HepG2 (cell line): Measurements from ENCODE around the gene ZNF24. TPM values are rescaled to one million over a fixed set of nuclear protein-coding genes. Genes with fewer than 3 reads are reported as not detected.

Source experiments
- AHR ChIP-seq: IDR thresholded peaks from 2 replicates; pipeline ENCODE4 v1.6.1; 2018; ENCODE audit warnings: missing genetic modification reagents, missing compliant biosample characterization
- HNF1B ChIP-seq: sonication (generic); formaldehyde crosslinking; IDR thresholded peaks from 2 replicates; pipeline ENCODE4 v1.5.1; 2020; ENCODE audit warnings: mild to moderate bottlenecking, moderate library complexity, missing genetic modification reagents
- KMT2B ChIP-seq: IDR thresholded peaks from 2 replicates; pipeline ENCODE4 v1.6.1; 2016; ENCODE audit warnings: missing genetic modification reagents, missing compliant biosample characterization
- SOX13 ChIP-seq, 3 experiments: fragments of 450-650 bp in 1 of 3; sonication (generic) in 1 of 3; formaldehyde crosslinking in 1 of 3; IDR thresholded peaks in 2 of 3; conservative IDR thresholded peaks in 1 of 3; 2 replicates each; pipeline versions ENCODE4 v1.5.0 to v1.6.1; 2016 to 2020; ENCODE audit warnings: antibody characterized with exemption in 1 of 3, mild to moderate bottlenecking in 1 of 3, missing compliant biosample characterization in 1 of 3, missing genetic modification reagents in 1 of 3, moderate library complexity in 1 of 3
- TFE3 ChIP-seq: IDR thresholded peaks from 2 replicates; pipeline ENCODE4 v1.6.1; 2016
- ZBTB44 ChIP-seq: sonication (generic); formaldehyde crosslinking; IDR thresholded peaks from 2 replicates; pipeline ENCODE4 v1.4.0; 2020; ENCODE audit warnings: missing genetic modification reagents
- ZFP90 ChIP-seq: sonication (generic); formaldehyde crosslinking; IDR thresholded peaks from 2 replicates; pipeline ENCODE4 v1.8.0; 2022; ENCODE audit warnings: missing genetic modification reagents, mild to moderate bottlenecking, inconsistent platforms, borderline replicate concordance
- ZNF124 ChIP-seq: sonication (generic); formaldehyde crosslinking; IDR thresholded peaks from 2 replicates; pipeline ENCODE4 v1.4.0; 2020; ENCODE audit warnings: missing genetic modification reagents
- ZNF709 ChIP-seq: sonication (generic); formaldehyde crosslinking; IDR thresholded peaks from 2 replicates; pipeline ENCODE4 v1.5.0; 2020; ENCODE audit warnings: mild to moderate bottlenecking, missing genetic modification reagents
- polyA plus RNA-seq, 8 experiments: library from polyadenylated mRNA; depleted of rRNA in 3 of 8; stranded (reverse) in 7 of 8; unstranded in 1 of 8; fragments of >200 nt; fragmentation: Illumina TruSeq in 4 of 8; extraction: Trizol in 4 of 8; gene quantifications; 2 replicates each; pipeline versions ENCODE4 v1.2.1 to v1.2.3, GENCODE V29; 2011 to 2016; ENCODE audit warnings: low read depth in 4 of 8, missing spikeins in 1 of 8, mixed read lengths in 1 of 8; ENCODE audit not compliant: insufficient read depth in 1 of 8
- total RNA-seq, 5 experiments: library from RNA; depleted of rRNA; stranded (reverse); fragments of >200 nt; fragmentation: Illumina TruSeq; extraction: Trizol; gene quantifications; 2 replicates each; pipeline ENCODE4 v1.2.3, GENCODE V29; 2016; ENCODE audit warnings: low read depth in 1 of 5
- TF ChIP-seq, protein P1 (sequence below): sonication (generic); formaldehyde crosslinking; IDR thresholded peaks from 2 replicates; pipeline ENCODE4 v1.4.0; 2020; ENCODE audit warnings: mild to moderate bottlenecking, missing genetic modification reagents
- TF ChIP-seq, protein P2 (sequence below): IDR thresholded peaks from 2 replicates; pipeline ENCODE4 v1.6.1; 2016; ENCODE audit warnings: mild to moderate bottlenecking, missing biosample characterization, missing genetic modification reagents

The ZNF24 gene
- total and polyA plus RNA-seq, 2 of the 13 experiments (the other 11 are each of a cell fraction or from before 2014, with no cell fraction given): 19.5 to 41.1 TPM

DNA sequence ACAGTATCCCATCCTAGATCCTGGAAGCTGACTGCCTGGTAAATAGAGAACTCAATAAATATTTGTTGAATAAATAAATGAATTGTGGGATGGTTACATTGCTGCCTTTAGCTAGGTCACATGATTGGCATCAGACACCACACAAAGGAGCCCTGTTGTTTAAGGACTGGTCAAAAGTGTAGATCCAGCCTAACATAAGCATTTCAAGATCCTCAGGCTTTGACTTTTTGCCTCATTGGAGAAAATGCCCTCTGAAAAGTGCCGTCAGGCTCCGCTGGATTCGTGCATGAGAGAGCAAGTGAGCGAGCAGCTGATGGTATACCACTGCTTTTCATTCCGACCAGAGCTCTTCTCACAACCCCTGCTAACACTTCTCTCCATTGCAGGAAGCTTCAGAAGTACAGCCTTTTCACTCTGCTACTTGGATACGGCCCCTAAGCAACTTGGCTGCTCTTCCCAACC, 1.3 kb upstream of the ZNF24 start (continued):
- TF ChIP-seq HNF1B (CRISPR knock-in tag) (peak; percentile 50; the same call in 1 of the 2 replicates), ZBTB44 (CRISPR knock-in tag) (no peak), AHR (CRISPR knock-in tag) (no peak), ZNF124 (CRISPR knock-in tag) (no peak), SOX13 (IDR thresholded peaks at IDR 0.05) (no peak), SOX13 (CRISPR knock-in tag; conservative IDR thresholded peaks at IDR 0.05 in 1 of 2, IDR thresholded peaks at IDR 0.05 in 1 of 2) (peak in 1 of 2 experiments; percentile 40; a peak in 1 of 4 replicates), ZNF709 (CRISPR knock-in tag) (no peak), KMT2B (CRISPR knock-in tag) (0 out of 2 replicates have a peak, but pooled peaks have one; percentile 33), ZFP90 (CRISPR knock-in tag) (no peak), TFE3 (CRISPR knock-in tag) (peak; percentile 75; the same call in 1 of the 2 replicates)
- TF ChIP-seq, protein P1, sequence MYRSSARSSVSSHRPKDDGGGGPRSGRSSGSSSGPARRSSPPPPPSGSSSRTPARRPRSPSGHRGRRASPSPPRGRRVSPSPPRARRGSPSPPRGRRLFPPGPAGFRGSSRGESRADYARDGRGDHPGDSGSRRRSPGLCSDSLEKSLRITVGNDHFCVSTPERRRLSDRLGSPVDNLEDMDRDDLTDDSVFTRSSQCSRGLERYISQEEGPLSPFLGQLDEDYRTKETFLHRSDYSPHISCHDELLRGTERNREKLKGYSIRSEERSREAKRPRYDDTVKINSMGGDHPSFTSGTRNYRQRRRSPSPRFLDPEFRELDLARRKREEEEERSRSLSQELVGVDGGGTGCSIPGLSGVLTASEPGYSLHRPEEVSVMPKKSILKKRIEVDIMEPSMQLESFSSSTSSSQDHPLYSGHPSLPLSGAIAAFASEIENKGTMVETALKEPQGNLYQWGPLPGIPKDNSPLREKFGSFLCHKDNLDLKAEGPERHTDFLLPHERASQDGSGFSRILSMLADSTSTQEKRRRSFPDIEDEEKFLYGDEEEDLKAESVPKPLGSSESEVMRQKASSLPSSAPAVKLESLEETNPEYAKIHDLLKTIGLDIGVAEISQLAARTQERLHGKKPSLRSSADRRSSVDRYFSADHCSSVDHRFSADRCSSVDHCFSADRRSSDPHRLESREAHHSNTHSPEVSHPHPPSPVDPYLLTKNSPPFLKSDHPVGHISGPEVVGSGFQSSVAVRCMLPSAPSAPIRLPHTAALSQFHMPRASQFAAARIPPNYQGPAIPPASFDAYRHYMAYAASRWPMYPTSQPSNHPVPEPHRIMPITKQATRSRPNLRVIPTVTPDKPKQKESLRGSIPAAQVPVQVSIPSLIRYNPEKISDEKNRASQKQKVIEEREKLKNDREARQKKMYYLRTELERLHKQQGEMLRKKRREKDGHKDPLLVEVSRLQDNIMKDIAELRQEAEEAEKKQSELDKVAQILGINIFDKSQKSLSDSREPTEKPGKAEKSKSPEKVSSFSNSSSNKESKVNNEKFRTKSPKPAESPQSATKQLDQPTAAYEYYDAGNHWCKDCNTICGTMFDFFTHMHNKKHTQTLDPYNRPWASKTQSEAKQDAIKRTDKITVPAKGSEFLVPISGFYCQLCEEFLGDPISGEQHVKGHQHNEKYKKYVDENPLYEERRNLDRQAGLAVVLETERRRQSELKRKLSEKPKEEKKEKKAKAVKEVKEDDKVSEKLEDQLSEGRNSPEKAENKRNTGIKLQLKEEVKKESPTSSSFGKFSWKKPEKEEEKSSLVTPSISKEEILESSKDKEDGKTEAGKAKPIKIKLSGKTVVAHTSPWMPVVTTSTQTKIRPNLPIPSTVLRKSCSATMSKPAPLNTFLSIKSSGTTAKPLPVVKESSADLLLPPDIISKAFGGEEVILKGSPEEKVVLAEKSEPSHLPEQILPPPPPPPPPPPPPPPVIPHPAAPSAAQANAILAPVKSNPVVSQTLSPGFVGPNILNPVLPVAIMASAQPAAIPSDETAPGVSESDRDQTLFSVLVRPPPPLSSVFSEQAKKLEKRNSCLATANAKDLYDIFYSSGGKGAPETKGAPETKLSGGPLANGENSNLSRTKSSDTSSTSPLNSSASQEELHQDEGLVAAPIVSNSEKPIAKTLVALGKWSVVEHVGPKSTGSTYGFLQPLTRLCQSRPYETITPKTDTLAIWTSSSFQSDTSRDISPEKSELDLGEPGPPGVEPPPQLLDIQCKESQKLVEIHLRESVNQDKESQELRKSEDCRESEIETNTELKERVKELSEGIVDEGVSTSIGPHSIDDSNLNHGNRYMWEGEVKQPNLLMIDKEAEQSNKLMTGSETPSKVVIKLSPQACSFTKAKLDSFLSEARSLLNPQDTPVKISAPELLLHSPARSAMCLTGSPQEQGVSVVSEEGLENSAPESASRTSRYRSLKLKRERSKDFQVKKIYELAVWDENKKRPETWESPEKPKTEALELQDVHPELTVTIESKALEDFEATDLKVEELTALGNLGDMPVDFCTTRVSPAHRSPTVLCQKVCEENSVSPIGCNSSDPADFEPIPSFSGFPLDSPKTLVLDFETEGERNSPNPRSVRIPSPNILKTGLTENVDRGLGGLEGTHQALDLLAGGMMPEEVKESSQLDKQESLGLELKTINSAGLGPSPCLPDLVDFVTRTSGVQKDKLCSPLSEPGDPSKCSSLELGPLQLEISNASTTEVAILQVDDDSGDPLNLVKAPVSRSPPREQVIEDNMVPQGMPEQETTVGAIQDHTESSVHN (CRISPR knock-in tag): no peak
- TF ChIP-seq, protein P2, sequence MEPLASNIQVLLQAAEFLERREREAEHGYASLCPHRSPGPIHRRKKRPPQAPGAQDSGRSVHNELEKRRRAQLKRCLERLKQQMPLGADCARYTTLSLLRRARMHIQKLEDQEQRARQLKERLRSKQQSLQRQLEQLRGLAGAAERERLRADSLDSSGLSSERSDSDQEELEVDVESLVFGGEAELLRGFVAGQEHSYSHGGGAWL (CRISPR knock-in tag): no peak
